NCI-H2171 treated with DMSO at 0.1 percent for 48 hours (cell line): ENCODE measurements around the gene EGF.
"Not testable (repeated sequence)": the region's sequence is repeated elsewhere in the genome, so short reads cannot be mapped to it uniquely, and the experiment has no call there.

Experiments used
- DNase-seq: peaks from one replicate; lab custom pipeline; 2025; lab: John Stamatoyannopoulos, UW

EGF gene

DNA sequence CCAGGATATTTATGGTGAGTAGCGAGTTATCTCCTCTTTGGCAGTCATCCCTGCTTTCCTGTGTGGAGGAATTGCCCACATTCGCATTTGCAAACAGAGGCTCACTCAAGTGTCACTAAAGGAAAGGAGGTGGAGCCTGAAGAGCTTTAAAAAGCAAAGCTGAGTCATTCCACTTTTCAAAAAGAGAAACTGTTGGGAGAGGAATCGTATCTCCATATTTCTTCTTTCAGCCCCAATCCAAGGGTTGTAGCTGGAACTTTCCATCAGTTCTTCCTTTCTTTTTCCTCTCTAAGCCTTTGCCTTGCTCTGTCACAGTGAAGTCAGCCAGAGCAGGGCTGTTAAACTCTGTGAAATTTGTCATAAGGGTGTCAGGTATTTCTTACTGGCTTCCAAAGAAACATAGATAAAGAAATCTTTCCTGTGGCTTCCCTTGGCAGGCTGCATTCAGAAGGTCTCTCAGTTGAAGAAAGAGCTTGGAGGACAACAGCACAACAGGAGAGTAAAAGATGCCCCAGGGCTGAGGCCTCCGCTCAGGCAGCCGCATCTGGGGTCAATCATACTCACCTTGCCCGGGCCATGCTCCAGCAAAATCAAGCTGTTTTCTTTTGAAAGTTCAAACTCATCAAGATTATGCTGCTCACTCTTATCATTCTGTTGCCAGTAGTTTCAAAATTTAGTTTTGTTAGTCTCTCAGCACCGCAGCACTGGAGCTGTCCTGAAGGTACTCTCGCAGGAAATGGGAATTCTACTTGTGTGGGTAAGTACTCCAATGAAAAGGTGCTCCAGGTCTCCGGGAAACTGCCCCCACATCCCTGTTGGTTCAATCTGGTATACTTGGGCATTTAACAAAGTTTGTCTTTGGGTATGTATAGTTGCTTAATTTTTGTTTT lies at the start of gene EGF:
TSS of gene EGF (plus strand) at position 178 of the 890 bp plus-strand sequence. CDS start at position 631, 453 bp downstream.
- DNase-seq, result no peak

DNA sequence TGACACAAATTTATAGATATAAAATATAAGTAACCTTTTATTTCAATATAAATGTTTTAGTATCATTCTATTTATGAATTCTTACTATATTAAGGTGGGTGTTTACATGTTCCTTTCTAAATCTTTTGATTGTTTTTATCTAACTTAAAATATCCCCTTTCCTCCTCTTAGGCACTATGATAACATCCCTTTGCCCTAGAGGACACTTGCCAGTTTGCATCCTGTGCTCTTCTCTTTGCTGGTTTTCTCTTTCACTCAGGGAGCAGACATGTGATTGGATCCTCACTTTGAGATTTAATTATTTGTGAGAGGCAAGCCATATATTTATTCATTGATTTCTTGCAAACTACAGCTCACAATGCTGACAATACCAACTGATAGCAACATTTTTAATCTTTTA lies 48.5 kb upstream of the EGF start:
- no peak for DNase-seq

DNA sequence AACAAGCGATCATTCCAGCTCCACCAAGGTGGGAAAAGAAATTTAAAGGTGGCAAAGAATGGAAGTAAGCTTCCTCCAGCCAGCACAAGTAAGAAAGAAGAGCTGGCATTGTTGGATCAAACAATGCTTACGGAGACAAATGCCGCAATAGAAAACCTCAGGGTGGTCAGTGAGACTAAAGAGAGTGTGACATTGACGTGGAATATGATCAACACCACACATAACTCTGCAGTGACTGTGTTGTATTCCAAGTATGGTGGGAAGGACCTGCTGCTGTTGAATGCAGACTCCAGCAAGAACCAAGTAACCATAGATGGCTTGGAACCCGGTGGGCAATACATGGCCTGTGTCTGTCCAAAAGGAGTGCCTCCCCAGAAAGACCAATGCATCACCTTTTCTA lies 42.6 kb upstream of the EGF start:
- DNase-seq, result no peak

DNA sequence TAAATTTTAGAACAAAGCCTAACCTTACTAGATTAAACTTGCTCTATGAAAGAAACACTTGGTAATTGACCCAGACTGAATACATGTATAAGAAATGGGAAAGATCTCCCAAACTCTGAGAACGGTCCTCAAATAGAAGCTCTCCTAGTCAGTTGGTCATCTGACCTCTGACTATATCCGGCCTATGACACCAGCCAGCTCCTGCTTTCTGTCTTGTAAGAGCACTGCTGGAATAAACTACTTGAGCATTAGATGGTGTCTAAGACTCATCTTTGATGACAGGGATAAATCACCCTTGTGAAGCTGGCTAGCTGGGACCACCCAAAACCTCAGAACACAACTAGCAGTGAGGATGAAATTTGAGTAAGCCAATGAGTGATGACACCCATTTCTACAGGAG lies 40.6 kb upstream of the EGF start:
- no peak for DNase-seq

DNA sequence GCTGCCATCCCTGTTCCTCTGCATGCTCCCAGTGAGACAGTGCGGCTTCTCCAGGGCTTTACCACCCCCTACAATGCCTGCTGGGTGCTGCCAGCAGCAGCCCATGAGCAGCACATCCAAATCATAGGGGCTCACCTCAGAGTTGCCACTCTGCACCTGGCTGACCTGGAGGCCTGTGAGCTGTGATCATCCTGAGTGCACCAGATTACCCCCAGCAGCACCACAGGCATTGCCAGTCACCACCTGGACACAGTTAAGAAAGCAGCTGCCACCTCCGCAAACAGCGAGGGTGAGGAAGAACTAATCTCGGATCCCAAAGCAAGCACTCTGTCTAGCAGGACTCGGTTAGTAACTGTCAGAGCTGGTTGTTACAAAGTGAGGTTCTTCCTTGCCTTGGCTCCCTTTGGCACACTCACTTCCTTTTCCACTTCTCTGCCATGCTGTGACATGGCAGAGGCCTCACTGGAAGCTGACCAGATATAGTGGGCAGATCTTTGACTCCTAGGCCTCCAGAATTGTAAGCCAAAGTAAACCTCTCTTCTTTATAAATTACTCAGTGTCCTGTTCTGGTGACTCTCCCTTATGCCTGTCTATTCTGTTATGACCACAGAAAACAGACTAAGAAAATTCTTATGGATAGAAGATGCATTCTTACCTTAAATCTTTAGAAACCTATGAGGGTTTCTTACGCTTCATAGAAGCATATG lies 39.6 kb upstream of the EGF start:
- DNase-seq, result no peak

DNA sequence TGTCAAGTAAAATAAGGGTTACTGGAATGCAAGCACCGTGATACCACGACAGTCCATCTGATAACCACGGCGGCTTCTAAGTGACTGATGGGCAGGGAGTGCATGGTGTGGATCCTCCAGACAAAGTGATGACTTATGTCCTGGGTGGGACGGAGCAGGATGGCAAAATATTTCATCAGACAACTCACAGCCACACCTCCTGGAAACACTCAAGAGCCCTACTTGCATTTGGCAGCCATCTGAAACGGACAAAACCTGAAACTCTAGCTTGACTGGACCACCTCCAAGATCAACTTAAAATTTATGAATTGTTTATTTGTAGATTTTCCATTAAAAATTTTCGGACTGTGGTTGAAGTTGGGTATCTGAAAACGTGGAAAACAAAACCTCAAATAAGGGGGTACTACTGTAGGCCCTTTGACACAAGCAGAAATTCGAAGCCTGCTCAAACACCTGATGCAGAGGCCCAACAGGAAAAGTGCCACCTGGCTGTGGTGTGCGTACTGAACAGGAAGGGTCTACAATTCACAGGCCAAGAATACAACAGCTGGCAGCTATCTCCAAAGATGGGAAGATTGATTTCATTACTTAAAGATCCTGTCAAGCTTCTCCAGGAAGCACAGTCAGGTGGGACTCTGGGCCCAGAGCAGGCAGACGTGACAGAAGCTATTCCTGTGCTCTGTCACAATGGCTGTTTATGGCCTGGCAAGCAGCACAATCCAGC lies 38.7 kb upstream of the EGF start:
- DNase-seq, result no peak

DNA sequence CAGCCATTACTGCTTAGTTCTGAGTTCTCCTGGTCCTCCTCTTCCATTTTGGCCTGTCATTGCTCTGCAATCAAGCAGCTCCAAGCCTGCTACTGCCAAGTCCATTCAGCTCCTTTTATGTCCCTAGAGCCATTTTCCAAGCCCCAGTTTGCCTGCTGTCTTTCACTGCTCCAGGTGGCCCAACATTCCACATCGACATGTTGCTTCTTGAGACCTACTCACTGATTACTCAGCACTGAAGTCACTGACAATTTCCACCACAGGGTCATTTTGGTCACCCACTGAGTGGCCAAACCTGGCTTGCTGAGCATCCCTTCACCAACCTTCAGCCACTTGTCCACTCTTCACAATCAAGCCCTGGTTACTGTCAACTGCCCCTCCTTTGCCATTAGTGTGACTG lies 37.6 kb upstream of the EGF start:
- DNase-seq, result no peak

DNA sequence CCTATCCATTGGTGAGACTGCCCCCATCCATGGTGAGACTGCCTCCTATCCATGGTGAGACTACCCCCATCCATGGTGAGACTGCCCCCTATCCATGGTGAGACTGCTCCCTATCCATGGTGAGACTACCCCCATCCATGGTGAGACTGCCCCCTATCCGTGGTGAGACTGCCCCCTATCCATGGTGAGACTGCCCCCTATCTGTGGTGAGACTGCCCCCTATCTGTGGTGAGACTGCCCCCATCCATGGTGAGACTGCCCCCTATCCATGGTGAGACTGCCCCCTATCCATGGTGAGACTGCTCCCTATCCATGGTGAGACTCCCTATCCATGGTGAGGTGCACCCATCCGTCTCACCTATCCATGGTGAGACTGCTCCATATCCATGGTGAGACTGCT lies 37.1 kb upstream of the EGF start:
- DNase-seq, result not testable (repeated sequence)

DNA sequence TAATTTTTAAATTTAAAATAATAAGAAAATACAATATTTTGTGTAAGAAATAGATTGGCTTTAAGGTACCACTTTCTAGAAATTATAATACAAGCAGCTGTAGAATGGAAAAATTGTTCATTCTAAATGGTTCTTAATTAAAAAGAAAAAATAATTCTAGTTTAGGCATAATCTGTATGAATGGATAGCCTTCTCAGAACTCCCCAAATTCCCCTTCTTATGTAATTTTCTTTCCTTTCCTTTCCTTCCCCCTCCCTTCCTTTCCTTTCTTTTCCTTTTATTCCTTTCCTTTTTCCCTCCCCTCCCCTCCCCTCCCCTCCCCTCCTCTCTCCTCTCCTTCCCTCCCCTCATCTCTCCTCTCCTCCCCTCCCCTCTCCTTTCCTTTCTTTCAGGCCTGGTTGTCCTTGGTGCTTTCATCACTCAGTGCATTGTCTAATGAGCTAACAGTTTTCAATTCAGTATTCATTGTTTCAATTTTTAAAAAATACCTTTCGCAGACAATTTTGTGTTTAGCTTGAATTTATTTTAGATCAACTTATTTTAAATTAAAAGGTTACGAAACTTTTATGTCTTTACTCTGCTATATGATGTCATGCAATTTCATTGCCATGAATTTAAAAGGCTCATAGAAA lies 35.9 kb upstream of the EGF start:
- no peak for DNase-seq

DNA sequence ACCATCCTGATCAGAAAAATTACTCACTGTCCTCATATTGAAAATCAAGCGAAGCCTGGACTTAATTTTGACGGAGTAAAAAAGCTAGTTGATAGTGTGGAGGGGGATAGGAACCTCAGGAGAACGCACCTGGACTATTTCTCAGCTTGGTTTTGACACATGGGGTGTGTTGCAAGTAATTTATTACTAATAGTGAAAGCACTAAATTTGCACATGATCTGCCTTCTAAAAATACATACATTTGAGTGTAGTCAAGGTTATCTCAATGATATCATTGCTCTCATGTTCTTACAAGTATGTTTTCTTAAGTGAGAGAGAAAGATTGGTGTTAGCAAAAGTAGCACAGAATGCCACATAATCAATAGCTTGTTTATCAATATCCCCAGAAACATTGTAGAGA lies 35.3 kb upstream of the EGF start:
- DNase-seq, result no peak

DNA sequence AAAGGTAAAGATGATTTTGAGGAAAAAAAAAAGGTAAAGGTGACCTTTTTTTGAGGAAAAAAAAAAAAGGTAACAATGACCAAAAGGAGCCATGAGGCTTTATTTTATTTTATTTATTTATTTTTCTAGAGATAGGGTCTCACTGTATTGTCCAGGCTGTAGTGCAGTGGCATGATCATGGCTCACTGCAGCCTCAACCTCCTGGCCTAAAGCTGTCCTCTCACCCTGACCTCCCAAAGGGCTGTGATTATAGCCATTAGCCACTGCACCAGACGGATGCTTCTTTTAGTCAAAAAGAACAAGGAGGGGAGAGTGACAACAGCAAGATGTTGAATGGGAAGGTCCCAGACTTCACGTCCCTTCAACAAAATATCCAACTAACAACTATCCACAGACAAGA lies 34.3 kb upstream of the EGF start:
- no peak for DNase-seq

DNA sequence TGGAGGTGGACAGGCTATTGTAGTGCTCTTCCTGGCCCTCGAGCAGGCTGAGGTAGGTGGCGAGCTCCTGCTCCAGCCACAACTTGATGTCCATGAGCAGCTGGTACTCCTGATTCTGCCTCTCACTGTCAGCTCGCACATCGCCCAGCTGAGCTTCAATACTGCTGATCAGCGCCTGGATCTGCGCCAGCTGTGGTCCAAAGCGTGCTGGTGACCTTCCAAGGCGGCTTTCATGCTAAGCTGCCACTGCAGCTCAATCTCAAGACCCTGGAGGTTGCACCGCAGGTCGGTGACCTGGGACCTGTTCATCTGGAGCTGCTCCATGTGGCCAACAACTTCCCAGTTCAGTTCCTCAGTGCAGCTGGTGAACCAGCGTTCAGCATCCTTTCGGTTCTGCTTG lies 33.6 kb upstream of the EGF start:
- no peak for DNase-seq

DNA sequence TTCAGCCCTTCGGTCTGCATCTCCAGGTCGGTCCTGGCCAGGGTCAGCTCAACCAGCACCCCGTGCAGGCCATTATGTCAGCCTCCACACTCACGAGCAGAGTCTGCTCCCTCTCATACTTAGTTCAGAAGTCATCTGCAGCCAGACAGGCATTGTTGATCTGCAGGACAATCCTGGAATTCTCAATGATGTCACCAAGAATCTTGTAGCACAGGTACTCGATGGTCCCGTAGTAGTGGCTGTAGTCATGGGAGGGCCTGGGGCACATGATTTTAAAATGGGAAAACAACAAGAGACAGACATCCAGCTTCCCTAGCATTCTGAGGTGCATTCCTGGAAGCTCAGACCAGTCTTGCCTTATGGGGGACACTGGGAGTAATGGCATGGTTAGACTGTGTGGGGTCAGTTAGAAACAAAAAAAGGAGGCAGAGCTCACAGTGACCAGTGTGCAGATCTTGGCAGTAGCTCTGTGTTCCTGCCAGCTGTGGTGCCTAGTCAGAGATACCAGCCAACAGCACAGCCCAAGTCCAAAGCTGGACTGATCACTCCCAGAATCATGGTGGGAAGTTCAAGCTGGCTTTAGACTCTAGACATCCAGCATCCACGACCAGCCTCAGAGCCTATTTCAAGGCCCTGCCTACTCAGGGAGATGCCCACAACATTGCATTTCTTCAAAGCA lies 32.9 kb upstream of the EGF start:
- DNase-seq, result no peak

DNA sequence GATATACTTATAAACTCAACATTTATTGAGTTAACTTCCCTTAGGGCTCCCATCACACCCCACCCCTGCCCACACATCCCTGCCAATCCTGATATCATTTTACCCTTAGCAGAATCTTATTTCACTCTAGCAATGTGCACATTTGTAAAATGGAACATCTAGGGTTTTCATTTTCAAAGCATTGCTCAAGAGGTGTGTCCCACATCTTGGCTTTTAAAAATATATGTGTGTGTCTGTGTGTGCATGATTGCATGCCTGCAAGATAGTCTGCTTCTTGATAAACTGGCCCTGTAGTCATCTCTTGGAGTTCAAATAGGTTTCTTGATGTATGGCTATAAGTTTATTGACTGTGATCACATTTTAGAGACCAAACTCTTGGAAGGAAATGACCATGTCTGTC lies 26.4 kb upstream of the EGF start:
- no peak for DNase-seq

DNA sequence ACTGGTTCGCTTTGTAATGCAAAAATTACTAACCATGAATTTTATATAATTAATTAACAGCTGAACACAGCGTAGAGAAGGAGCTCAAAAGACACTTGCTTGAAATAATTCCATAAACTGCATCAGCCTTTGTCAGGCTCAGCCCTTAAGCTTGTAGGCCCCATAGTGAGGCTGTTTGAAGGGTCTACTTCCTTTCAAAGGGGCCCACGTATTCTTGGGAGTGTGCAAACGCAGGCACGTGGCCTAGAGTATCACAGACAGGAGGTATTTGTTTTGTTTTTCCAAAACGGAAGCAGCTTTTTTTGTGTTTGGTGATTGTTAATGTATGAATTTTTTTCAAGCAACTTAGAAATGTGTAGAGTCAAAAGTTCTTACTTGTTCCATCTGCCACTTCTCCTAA lies 25.6 kb upstream of the EGF start:
- DNase-seq, result no peak

DNA sequence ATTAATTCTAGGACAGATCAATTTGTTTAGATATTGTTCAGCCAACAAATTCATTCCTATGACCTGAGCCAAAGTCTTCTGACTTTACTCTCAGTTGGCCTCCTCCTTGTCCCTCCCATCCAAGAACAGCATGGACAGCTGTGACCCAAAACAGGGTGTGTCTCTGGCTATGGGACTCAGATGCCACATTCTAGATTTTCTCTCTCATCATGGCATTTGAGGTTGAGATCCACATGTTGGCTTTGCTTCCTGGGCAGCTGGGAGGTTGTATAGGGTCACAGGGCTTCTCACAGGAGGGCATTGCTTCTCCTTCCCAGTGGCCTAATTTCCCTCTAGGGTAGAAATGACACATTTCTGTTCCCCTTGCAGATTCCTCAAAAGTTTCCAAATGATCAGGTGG lies 22.6 kb upstream of the EGF start:
- no peak for DNase-seq

DNA sequence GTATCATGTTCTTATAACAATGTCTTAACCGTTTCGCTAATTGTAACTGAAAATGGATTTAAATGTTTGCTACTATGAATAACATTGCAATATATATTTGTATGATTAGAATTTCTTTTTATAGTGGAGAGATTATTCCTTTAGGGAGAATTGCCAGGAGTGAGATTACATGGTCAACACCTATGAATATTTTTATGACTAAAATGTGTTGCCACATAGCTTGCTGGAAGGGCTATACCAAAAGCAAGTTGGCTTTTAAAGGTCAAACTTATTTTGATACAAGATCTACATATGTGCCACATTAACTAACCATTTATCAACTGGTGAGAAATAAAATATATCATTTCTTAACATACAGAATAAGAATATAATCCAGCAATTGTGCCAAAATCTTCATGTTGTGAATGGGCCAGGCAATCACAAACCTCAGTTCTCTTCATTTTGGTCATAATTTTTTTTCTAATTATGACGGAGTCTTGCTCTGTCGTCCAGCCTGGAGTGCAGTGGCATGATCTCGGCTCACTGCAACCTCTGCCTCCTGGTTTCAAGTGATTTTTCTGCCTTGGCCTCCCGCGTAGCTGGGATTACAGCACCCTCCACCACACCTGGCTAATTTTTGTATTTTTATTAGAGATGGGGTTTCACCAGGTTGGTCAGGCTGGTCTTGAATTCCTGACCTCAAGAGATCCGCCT lies 10.0 kb upstream of the EGF start:
- no peak for DNase-seq

DNA sequence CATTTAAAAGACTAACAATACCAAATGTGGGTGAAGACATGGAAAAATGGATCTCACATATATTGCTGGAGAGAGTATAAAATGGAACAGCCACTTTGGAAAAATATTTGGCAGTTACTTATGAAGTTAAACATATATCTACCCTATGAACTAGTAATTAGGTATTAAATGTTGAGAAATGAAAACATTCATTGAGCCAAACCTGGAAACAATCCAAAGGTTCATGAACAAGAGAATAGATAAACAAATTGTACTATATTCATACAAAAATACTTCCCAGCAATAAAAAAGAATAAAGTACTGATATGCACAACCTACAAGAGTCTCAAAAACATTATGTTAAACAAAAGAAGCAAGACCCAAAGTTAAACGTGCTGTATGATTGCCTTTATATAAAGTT lies 4.0 kb upstream of the EGF start:
- DNase-seq, result no peak

DNA sequence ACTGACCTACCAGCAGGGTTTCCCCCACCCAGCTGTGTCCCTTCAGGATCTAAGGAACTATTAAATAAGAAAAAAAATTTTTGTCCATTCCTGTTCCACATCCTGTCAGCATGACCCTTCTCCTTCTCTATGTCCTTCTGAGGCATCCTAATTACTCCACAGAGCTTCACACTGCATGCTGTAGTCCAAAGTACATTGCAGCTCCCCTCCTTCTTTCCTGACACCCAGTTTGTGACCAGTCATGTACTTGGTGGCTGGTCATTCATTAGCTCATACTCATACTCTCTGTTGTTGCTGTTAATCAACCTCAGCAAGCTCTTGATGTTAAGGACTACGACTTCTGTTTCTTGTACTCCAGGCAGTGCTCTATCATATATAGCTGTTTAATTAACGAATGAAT lies 2.4 kb upstream of the EGF start:
- DNase-seq, result no peak

DNA sequence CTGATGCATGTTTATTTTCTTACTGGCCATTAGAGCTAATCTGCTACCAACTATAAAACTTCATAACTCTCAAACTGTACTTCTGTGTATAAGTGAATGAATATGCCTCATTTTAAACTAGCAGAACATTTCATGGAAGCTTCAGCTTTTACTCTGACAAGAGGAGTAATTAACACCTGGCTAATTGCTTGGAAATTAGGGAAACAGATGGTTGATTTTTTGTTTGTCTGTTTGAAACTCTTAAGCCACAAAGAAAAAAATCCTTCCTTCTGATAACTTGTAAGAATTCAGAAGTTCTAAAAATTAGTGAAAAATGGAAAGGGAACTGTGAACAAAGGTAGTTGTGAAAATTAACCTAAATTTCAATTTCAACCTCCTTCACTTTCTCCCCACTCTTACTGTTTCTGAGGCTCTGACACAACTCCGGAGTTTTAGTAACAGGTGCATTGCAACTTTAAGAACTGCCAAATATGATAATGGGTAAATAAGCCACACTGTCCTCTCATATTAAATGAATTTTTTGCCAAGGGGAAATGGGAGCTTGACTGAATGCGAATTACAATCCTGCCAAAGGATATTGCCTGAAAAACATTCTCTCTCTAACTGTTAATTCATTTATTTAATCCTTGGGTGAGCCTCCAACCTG lies 1.0 kb downstream of the EGF start:
- no peak for DNase-seq

DNA sequence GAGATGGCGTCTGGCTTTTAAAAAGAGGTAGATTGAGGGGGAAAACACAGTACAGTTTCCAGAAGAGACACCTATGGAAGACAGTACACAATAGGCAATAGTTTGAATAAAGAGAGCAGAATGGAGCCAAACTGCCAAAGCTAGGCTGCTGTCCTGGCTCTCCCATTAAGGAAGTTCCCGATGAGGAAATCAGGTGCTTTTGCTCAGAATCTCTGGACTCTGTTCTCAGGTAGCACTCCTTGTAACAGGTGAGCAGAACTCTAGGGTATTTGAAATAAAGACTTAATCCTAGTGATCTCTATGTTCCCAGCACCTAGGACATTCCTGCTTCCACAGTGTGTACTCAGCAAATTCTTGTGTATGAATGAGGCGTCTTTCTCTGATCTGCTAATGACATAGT lies 1.6 kb downstream of the EGF start:
- no peak for DNase-seq
